ENCODE measurements around the gene GOLPH3L. TPM values are rescaled to one million over a fixed set of nuclear protein-coding genes. Genes with fewer than 3 reads are reported as not detected.
"Not testable (repeated sequence)": the region's sequence is repeated elsewhere in the genome, so short reads cannot be mapped to it uniquely, and the experiment has no call there.

Gene GOLPH3L
- total RNA-seq, 2 donors from 2014 or later = 45.1 to 45.2 TPM

DNA sequence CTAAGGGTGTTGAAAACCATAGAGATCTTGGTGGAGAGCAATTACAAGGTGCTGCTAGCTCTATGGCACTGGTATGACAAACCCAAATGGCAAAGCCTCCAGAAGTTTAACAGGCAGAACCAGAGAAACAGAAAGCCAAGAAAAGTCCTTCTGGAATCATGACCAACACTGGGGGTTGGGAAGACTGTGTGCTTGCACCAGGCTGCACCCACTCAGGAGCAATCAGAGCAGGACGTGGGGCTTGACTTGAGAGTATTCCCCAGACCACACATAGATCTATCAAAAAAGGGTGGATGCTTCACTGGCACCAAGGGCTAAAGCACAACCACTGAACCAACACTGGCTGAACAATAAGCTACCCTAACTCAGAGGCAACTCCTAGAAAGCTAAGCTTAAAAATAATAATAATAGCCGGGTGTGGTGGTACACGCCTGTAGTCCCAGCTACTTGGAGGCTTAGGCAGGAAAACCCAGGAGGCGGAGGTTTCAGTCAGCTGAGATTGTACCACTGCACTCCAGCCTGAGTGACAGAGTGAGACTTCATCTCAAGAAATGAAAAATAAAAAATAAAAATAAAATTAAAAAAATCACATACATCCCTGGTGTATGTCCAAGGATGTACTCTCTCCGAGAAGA, 47.4 kb downstream of the GOLPH3L start:
- Mint-ChIP-seq H3K27me3 (ENCODE audit: insufficient read depth) (no peaks in the 10 kb centered on the region), H3K27ac (peak overlapping the region; percentile 52), H3K9me3 (no peaks in the 10 kb centered on the region), H3K36me3 (ENCODE audit: low read depth) (peaks cover 51% of the 10 kb centered on the region), H3K4me1 (peaks cover 25% of the 10 kb centered on the region), H3K4me3 (no peak overlapping the region)
- DNase-seq = no peak
- Histone ChIP-seq H3K4me3 (ENCODE audit: low read length) (no peak overlapping the region), H3K9me3 (ENCODE audit: control insufficient read depth, low read length) (no peaks in the 10 kb centered on the region), H3K9ac (ENCODE audit: extremely low read depth, low read length, poor library complexity, severe bottlenecking) (no peak overlapping the region), H3K27ac (ENCODE audit: low read depth, low read length) (no peak overlapping the region), H3K27me3 (ENCODE audit: control insufficient read depth, insufficient read depth, low read length, poor library complexity, severe bottlenecking) (no peaks in the 10 kb centered on the region), H3K36me3 (ENCODE audit: control insufficient read depth, insufficient read depth, low read length) (peaks cover 57% of the 10 kb centered on the region), H3K4me1 (ENCODE audit: control insufficient read depth, insufficient read depth, low read length) (peaks cover 7% of the 10 kb centered on the region)
- TF ChIP-seq, protein P1, sequence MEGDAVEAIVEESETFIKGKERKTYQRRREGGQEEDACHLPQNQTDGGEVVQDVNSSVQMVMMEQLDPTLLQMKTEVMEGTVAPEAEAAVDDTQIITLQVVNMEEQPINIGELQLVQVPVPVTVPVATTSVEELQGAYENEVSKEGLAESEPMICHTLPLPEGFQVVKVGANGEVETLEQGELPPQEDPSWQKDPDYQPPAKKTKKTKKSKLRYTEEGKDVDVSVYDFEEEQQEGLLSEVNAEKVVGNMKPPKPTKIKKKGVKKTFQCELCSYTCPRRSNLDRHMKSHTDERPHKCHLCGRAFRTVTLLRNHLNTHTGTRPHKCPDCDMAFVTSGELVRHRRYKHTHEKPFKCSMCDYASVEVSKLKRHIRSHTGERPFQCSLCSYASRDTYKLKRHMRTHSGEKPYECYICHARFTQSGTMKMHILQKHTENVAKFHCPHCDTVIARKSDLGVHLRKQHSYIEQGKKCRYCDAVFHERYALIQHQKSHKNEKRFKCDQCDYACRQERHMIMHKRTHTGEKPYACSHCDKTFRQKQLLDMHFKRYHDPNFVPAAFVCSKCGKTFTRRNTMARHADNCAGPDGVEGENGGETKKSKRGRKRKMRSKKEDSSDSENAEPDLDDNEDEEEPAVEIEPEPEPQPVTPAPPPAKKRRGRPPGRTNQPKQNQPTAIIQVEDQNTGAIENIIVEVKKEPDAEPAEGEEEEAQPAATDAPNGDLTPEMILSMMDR (conservative IDR thresholded peaks at IDR 0.05) = no peak
- WGBS, 2 experiments (ENCODE audit: insufficient coverage in 1 of 2, insufficient read length in 1 of 2) = 96 to 100% methylated on average over 4 to 5 of the region's 5 CpGs

DNA sequence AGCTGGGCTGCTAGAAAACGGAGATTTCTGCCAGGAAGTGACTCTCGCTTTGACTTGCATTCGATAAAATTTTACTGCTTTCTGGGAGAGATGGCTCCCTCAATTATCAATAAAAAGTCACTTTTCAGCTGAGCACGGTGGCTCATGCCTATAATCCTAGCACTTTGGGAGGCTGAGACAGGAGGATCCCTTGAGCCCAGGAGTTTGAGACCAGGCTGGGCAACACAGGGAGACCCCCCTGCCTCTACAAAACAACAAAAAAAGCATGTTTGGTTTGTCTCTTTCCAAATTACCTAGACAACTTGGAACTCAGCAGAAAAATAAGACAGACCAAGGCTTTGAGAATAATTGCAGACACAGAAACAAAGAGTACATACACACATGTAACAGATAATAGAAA, 54.7 kb downstream of the GOLPH3L start:
- peaks cover 11% of the 10 kb centered on the region for H3K4me1 ChIP-seq (ENCODE audit: control insufficient read depth, insufficient read depth, low read length)
- peaks cover 24% of the 10 kb centered on the region for H3K36me3 ChIP-seq (ENCODE audit: control insufficient read depth, insufficient read depth, low read length)
- DNase-seq = no peak
- Mint-ChIP-seq H3K9me3 (no peaks in the 10 kb centered on the region), H3K4me3 (peak overlapping the region; percentile 45), H3K4me1 (peaks cover 33% of the 10 kb centered on the region), H3K27ac (peak overlapping the region; percentile 96), H3K27me3 (ENCODE audit: insufficient read depth) (no peaks in the 10 kb centered on the region), H3K36me3 (ENCODE audit: low read depth) (peaks cover 18% of the 10 kb centered on the region)
- peak overlapping the region; percentile 76 for H3K4me3 ChIP-seq (ENCODE audit: low read length)
- 62 to 75% methylated on average over 4 of the region's 4 CpGs for WGBS, 2 experiments (ENCODE audit: insufficient coverage in 1 of 2, insufficient read length in 1 of 2)
- TF ChIP-seq, protein P1 (conservative IDR thresholded peaks at IDR 0.05) = no peak
- no peaks in the 10 kb centered on the region for H3K9me3 ChIP-seq (ENCODE audit: control insufficient read depth, low read length)
- H3K27me3 ChIP-seq (ENCODE audit: control insufficient read depth, insufficient read depth, low read length, poor library complexity, severe bottlenecking) = no peaks in the 10 kb centered on the region
- H3K27ac ChIP-seq (ENCODE audit: low read depth, low read length) = no peak overlapping the region
- H3K9ac ChIP-seq (ENCODE audit: extremely low read depth, low read length, poor library complexity, severe bottlenecking) = peak overlapping the region; percentile 89

DNA sequence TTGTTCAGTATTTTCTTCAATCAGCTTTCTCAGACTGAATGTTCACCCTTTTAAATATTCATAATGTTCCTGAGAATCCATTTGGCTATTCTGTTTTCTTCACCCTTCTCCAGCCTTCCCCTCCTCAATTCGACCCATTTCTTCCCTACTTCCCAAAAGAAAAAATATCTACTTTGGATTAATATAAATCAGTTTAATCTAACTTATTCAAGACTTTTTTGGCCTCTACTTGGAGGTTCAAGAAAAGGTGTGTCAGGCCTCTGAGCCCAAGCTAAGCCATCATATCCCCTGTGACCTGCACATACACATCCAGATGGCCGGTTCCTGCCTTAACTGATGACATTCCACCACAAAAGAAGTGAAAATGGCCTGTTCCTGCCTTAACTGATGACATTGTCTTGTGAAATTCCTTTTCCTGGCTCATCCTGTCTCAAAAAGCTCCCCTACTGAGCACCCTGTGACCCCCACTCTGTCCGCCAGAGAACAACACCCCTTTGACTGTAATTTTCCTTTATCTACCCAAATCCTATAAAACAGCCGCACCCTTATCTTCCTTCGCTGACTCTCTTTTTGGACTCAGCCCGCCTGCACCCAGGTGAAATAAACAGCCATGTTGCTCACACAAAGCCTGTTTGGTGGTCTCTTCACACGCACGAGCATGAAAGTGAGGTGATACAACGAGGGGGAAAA, 55.7 kb downstream of the GOLPH3L start:
- not testable (repeated sequence) for H3K9me3 Mint-ChIP-seq; H3K27ac ChIP-seq (ENCODE audit: low read depth, low read length); H3K27me3 Mint-ChIP-seq (ENCODE audit: insufficient read depth); H3K27me3 ChIP-seq (ENCODE audit: control insufficient read depth, insufficient read depth, low read length, poor library complexity, severe bottlenecking); H3K9me3 ChIP-seq (ENCODE audit: control insufficient read depth, low read length)
- Histone ChIP-seq H3K4me1 (ENCODE audit: control insufficient read depth, insufficient read depth, low read length) (peaks cover 11% of the 10 kb centered on the region), H3K36me3 (ENCODE audit: control insufficient read depth, insufficient read depth, low read length) (peaks cover 16% of the 10 kb centered on the region), H3K9ac (ENCODE audit: extremely low read depth, low read length, poor library complexity, severe bottlenecking) (peak overlapping the region; percentile 89), H3K4me3 (ENCODE audit: low read length) (peak overlapping the region; percentile 76)
- peak overlapping the region; percentile 45 for H3K4me3 Mint-ChIP-seq
- WGBS, 2 experiments (ENCODE audit: insufficient coverage in 1 of 2, insufficient read length in 1 of 2) = 7 to 11% methylated on average over 1 to 6 of the region's 9 CpGs
- peak; percentile 86 for DNase-seq
- peaks cover 18% of the 10 kb centered on the region for H3K36me3 Mint-ChIP-seq (ENCODE audit: low read depth)
- peaks cover 30% of the 10 kb centered on the region for H3K4me1 Mint-ChIP-seq
- H3K27ac Mint-ChIP-seq = peak overlapping the region; percentile 96

DNA sequence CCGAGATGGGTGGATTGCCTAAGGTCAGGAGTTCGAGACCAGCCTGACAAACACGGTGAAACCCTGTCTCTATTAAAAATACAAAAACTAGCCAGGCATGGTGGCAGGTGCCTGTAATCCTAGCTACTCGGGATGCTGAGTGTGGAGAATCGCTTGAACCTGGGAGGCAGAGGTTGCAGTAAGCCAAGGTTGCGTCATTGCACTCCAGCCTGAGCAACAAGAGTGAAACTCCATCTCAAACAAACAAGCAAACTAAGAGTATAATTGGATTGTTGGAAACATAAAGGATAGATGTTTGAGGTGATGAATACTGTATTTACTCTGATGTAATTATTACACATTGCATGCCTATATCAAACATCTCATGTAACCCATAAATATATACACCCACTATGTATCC, 58.5 kb downstream of the GOLPH3L start:
- H3K36me3 ChIP-seq (ENCODE audit: control insufficient read depth, insufficient read depth, low read length) = peaks cover 12% of the 10 kb centered on the region
- not testable (repeated sequence) for H3K9me3 Mint-ChIP-seq; H3K4me3 Mint-ChIP-seq; H3K4me3 ChIP-seq (ENCODE audit: low read length); H3K27ac ChIP-seq (ENCODE audit: low read depth, low read length); H3K27me3 Mint-ChIP-seq (ENCODE audit: insufficient read depth); H3K9ac ChIP-seq (ENCODE audit: extremely low read depth, low read length, poor library complexity, severe bottlenecking); H3K27me3 ChIP-seq (ENCODE audit: control insufficient read depth, insufficient read depth, low read length, poor library complexity, severe bottlenecking); H3K9me3 ChIP-seq (ENCODE audit: control insufficient read depth, low read length); DNase-seq; H3K4me1 ChIP-seq (ENCODE audit: control insufficient read depth, insufficient read depth, low read length); H3K27ac Mint-ChIP-seq
- Mint-ChIP-seq H3K36me3 (ENCODE audit: low read depth) (peaks cover 15% of the 10 kb centered on the region), H3K4me1 (peaks cover 48% of the 10 kb centered on the region)
- 92 to 96% methylated on average over 6 of the region's 6 CpGs for WGBS, 2 experiments (ENCODE audit: insufficient coverage in 1 of 2, insufficient read length in 1 of 2)

DNA sequence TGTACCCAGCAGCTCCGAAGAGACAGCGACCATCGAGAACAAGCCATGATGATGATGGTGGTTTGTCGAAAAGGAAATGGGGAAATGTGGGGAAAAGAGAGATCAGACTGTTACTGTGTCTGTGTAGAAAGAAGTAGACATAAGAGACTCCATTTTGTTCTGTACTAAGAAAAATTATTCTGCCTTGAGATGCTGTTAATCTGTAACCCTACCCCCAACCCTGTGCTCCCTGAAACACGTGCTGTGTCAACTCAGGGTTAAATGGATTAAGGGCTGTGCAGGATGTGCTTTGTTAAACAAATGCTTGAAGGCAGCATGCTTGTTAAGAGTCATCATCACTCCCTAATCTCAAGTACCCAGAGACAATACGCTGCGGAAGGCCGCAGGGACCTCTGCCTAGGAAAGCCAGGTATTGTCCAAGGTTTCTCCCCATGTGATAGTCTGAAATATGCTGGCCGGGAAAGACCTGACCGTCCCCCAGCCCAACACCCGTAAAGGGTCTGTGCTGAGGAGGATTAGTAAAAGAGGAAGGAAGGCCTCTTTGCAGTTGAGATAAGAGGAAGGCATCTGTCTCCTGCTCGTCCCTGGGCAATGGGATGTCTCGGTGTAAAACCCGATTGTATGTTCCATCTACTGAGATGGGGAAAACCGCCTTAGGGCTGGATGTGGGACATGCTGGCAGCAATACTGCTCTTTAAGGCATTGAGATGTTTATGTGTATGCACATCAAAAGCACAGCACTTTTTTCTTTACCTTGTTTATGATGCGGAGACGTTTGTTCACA, 61.9 kb downstream of the GOLPH3L start:
- Mint-ChIP-seq H3K4me3 (peak overlapping the region; percentile 40), H3K27ac (peak overlapping the region; percentile 97), H3K36me3 (ENCODE audit: low read depth) (peaks cover 12% of the 10 kb centered on the region), H3K4me1 (peaks cover 52% of the 10 kb centered on the region)
- WGBS, 2 experiments (ENCODE audit: insufficient coverage in 1 of 2, insufficient read length in 1 of 2) = 20 to 45% methylated on average over 5 to 14 of the region's 17 CpGs
- not testable (repeated sequence) for H3K4me1 ChIP-seq (ENCODE audit: control insufficient read depth, insufficient read depth, low read length); H3K27me3 ChIP-seq (ENCODE audit: control insufficient read depth, insufficient read depth, low read length, poor library complexity, severe bottlenecking); H3K9me3 ChIP-seq (ENCODE audit: control insufficient read depth, low read length); H3K9me3 Mint-ChIP-seq; H3K9ac ChIP-seq (ENCODE audit: extremely low read depth, low read length, poor library complexity, severe bottlenecking); H3K27ac ChIP-seq (ENCODE audit: low read depth, low read length); H3K27me3 Mint-ChIP-seq (ENCODE audit: insufficient read depth)
- Histone ChIP-seq H3K4me3 (ENCODE audit: low read length) (peak overlapping the region; percentile 58), H3K36me3 (ENCODE audit: control insufficient read depth, insufficient read depth, low read length) (peaks cover 12% of the 10 kb centered on the region)
- peak; percentile 92 for DNase-seq
